ENCODE results near the gene LRMDA. TPM values are rescaled to one million over a fixed set of nuclear protein-coding genes. Genes with fewer than 3 reads are reported as not detected.

The LRMDA gene
- total RNA-seq, 2 donors from 2014 or later, result 9.6 to 12.6 TPM

DNA sequence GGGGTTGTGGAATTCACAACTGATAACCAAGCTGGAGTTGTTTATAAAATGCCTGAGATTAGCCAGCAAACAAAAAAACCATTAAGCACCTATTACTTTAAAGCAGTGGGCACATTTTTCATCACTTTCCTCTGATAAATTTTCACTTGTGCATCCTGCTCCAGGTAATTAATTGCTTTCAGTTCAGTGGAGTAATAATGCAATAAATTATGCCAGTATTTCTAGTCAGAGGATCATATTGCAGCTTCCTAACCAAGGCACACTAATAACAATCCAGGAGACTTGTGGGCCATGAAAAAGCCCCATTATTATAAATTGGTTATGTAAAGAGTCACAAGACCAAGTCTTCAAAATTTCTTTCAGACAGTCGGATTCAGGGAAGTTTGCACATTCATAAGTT is 193.2 kb downstream of the LRMDA start:
- Histone ChIP-seq H3K4me1 (replicated peaks) (no peaks in the 10 kb centered on the region), H3K36me3 (no peaks in the 10 kb centered on the region), H3K4me3 (no peak overlapping the region), H3K27ac (no peak overlapping the region), H3K9me3 (no peaks in the 10 kb centered on the region), H3K27me3 (replicated peaks; ENCODE audit: insufficient read depth) (no peaks in the 10 kb centered on the region)
- TF ChIP-seq POLR2AphosphoS5 (IDR thresholded peaks at IDR 0.05) (no peak), POLR2A (IDR thresholded peaks at IDR 0.05) (no peak), CTCF (IDR thresholded peaks at IDR 0.05) (no peak)
- no peak for DNase-seq (ENCODE audit: low spot score)
- intact Hi-C loops (cut with DNase I), result no loop called here
- 58% methylated on average over 1 of the region's 1 CpG for WGBS

DNA sequence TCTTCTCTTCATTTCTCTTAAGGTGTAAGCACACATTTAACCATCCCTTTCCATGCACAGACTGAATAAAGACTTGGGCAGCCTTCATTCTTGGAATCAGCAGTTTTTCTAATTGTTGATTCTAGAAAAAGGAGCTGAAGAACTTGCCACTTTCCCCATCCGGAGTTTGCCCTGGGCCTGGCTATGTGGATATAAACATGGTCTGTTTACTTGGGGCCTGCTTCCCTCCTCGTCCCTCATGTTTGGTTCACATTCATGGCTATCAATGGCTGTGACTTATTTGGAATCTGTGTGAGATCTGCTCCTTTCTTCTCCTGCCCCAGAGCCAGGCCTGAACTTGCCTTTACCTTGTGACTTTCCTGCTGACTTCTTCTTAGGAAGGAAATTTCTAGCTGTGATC is 199.3 kb downstream of the LRMDA start:
- no peaks in the 10 kb centered on the region for H3K27me3 ChIP-seq (replicated peaks; ENCODE audit: insufficient read depth)
- H3K4me3 ChIP-seq, result no peak overlapping the region
- intact Hi-C loops (cut with DNase I), result no loop called here
- H3K36me3 ChIP-seq, result no peaks in the 10 kb centered on the region
- H3K4me1 ChIP-seq (replicated peaks), result no peaks in the 10 kb centered on the region
- no peak overlapping the region for H3K27ac ChIP-seq
- no peak for TF ChIP-seq POLR2A (IDR thresholded peaks at IDR 0.05)
- 46% methylated on average over 2 of the region's 2 CpGs for WGBS
- no peaks in the 10 kb centered on the region for H3K9me3 ChIP-seq
- DNase-seq (ENCODE audit: low spot score), result no peak

GRCh38 chr10:75632805-75633462 is 201.5 kb downstream of the LRMDA start:
- intact Hi-C loops (cut with DNase I), result no loop called here
- WGBS, result 82% methylated on average over 8 of the region's 8 CpGs
- Histone ChIP-seq H3K27me3 (replicated peaks; ENCODE audit: insufficient read depth) (no peaks in the 10 kb centered on the region), H3K4me3 (no peak overlapping the region), H3K4me1 (replicated peaks) (no peaks in the 10 kb centered on the region), H3K27ac (no peak overlapping the region), H3K9me3 (no peaks in the 10 kb centered on the region), H3K36me3 (no peaks in the 10 kb centered on the region)
- DNase-seq (ENCODE audit: low spot score), result no peak
- TF ChIP-seq CTCF (IDR thresholded peaks at IDR 0.05), result no peak
- TF ChIP-seq POLR2AphosphoS5 (IDR thresholded peaks at IDR 0.05), result no peak
- no peak for TF ChIP-seq POLR2A (IDR thresholded peaks at IDR 0.05)

DNA sequence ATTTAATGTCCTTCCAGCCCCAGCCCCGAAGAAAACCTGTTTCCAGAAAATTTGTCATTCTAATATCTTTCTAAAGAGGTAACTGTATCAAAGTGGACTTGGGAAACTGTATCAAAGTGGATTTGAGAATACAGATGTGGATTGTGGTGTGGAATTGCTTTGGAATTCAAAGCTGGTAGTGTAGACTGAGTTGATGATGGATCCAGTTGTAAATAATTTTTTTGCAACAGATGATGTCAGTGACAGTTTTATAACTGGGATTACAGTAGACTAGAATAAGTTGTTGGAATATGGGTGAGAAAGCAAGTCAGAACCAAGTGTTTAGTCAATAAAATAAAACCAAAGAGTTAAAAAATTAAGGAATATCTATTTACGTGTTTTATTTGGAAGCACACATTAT is 202.1 kb downstream of the LRMDA start:
- no peaks in the 10 kb centered on the region for H3K27me3 ChIP-seq (replicated peaks; ENCODE audit: insufficient read depth)
- intact Hi-C loops (cut with DNase I), result no loop called here
- H3K4me1 ChIP-seq (replicated peaks), result no peaks in the 10 kb centered on the region
- H3K9me3 ChIP-seq, result no peaks in the 10 kb centered on the region
- DNase-seq (ENCODE audit: low spot score), result no peak
- WGBS, result 79% methylated on average over 2 of the region's 2 CpGs
- no peaks in the 10 kb centered on the region for H3K36me3 ChIP-seq
- no peak overlapping the region for H3K4me3 ChIP-seq
- H3K27ac ChIP-seq, result no peak overlapping the region
- no peak for TF ChIP-seq POLR2AphosphoS5 (IDR thresholded peaks at IDR 0.05)
- TF ChIP-seq CTCF (IDR thresholded peaks at IDR 0.05), result no peak
- TF ChIP-seq POLR2A (IDR thresholded peaks at IDR 0.05), result no peak

- TF ChIP-seq POLR2AphosphoS5 (IDR thresholded peaks at IDR 0.05) (no peak), CTCF (IDR thresholded peaks at IDR 0.05) (no peak), POLR2A (IDR thresholded peaks at IDR 0.05) (no peak)
- DNase-seq (ENCODE audit: low spot score), result no peak
Observed at GRCh38 chr10:75634947-75635346, 203.5 kb downstream of the LRMDA start.

More at GRCh38 chr10:75634947-75635346, 203.5 kb downstream of the LRMDA start:
- Histone ChIP-seq H3K9me3 (no peaks in the 10 kb centered on the region), H3K4me3 (no peak overlapping the region), H3K4me1 (replicated peaks) (no peaks in the 10 kb centered on the region), H3K27ac (no peak overlapping the region), H3K27me3 (replicated peaks; ENCODE audit: insufficient read depth) (no peaks in the 10 kb centered on the region), H3K36me3 (no peaks in the 10 kb centered on the region)
- 91% methylated on average over 2 of the region's 2 CpGs for WGBS
- intact Hi-C loops (cut with DNase I), result no loop called here
